Measurements from ENCODE around the gene PRKAR1A. TPM values are rescaled to one million over a fixed set of nuclear protein-coding genes. Genes with fewer than 3 reads are reported as not detected.

Gene PRKAR1A
- total RNA-seq, 2 donors from 2014 or later: 296 to 409 TPM

- no peak overlapping the region for H3K4me3 ChIP-seq
- no peaks in the 10 kb centered on the region for H3K4me1 ChIP-seq (replicated peaks)
- H3K9me3 ChIP-seq: no peaks in the 10 kb centered on the region
- no peaks in the 10 kb centered on the region for H3K36me3 ChIP-seq
- no peak for DNase-seq (ENCODE audit: low spot score)
- TF ChIP-seq CTCF (IDR thresholded peaks at IDR 0.05) (no peak), POLR2A (IDR thresholded peaks at IDR 0.05) (no peak), POLR2AphosphoS5 (IDR thresholded peaks at IDR 0.05) (no peak)
- intact Hi-C loops (cut with DNase I): no loop called here
- no peaks in the 10 kb centered on the region for H3K27me3 ChIP-seq (replicated peaks; ENCODE audit: insufficient read depth)
- WGBS: 96% methylated on average over 1 of the region's 1 CpG
- no peak overlapping the region for H3K27ac ChIP-seq
These were observed 41.3 kb upstream of the PRKAR1A start for GRCh38 chr17:68470961-68471360.

GRCh38 chr17:68480885-68481284, 31.3 kb upstream of the PRKAR1A start:
- H3K27me3 ChIP-seq (replicated peaks; ENCODE audit: insufficient read depth): no peaks in the 10 kb centered on the region
- no peak for TF ChIP-seq POLR2AphosphoS5 (IDR thresholded peaks at IDR 0.05)
- no peak for TF ChIP-seq CTCF (IDR thresholded peaks at IDR 0.05)
- no peak for TF ChIP-seq POLR2A (IDR thresholded peaks at IDR 0.05)
- 90% methylated on average over 4 of the region's 4 CpGs for WGBS
- H3K36me3 ChIP-seq: no peaks in the 10 kb centered on the region
- DNase-seq (ENCODE audit: low spot score): no peak
- H3K9me3 ChIP-seq: no peaks in the 10 kb centered on the region
- H3K4me3 ChIP-seq: no peak overlapping the region
- H3K27ac ChIP-seq: no peak overlapping the region
- no peaks in the 10 kb centered on the region for H3K4me1 ChIP-seq (replicated peaks)
- intact Hi-C loops (cut with DNase I): no loop called here

GRCh38 chr17:68482576-68483041, 29.6 kb upstream of the PRKAR1A start:
- no peaks in the 10 kb centered on the region for H3K27me3 ChIP-seq (replicated peaks; ENCODE audit: insufficient read depth)
- H3K27ac ChIP-seq: no peak overlapping the region
- 24% methylated on average over 4 of the region's 4 CpGs for WGBS
- no peak overlapping the region for H3K4me3 ChIP-seq
- no peaks in the 10 kb centered on the region for H3K9me3 ChIP-seq
- intact Hi-C loops (cut with DNase I): no loop called here
- no peaks in the 10 kb centered on the region for H3K4me1 ChIP-seq (replicated peaks)
- no peak for DNase-seq (ENCODE audit: low spot score)
- TF ChIP-seq CTCF (IDR thresholded peaks at IDR 0.05) (no peak), POLR2A (IDR thresholded peaks at IDR 0.05) (no peak)
- H3K36me3 ChIP-seq: no peaks in the 10 kb centered on the region

DNA sequence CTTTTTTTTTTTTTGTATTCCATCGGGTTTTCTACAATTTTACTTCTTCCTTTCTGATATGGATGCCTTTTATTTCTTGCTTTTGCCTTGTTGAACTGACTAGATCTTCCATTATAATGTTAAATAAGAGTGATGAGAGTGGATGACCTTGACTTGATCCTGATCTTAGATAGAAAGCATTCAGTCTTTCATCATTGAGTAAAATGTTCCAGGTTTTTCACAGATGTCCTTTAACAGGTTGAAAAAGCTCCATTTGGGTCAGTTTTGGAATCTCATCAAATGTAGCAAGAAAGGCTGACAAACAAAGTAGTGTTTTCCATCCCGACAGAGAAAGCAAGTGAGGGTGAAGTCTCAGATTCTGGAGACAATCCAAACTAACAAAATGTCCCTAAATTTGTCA, 27.8 kb upstream of the PRKAR1A start:
- H3K4me3 ChIP-seq: no peak overlapping the region
- no peak for TF ChIP-seq CTCF (IDR thresholded peaks at IDR 0.05)
- TF ChIP-seq POLR2A (IDR thresholded peaks at IDR 0.05): no peak
- no peak for TF ChIP-seq POLR2AphosphoS5 (IDR thresholded peaks at IDR 0.05)
- no peak for DNase-seq (ENCODE audit: low spot score)
- intact Hi-C loops (cut with DNase I): no loop called here
- 42% methylated on average over 2 of the region's 2 CpGs for WGBS
- H3K9me3 ChIP-seq: no peaks in the 10 kb centered on the region
- no peak overlapping the region for H3K27ac ChIP-seq
- no peaks in the 10 kb centered on the region for H3K36me3 ChIP-seq
- no peaks in the 10 kb centered on the region for H3K27me3 ChIP-seq (replicated peaks; ENCODE audit: insufficient read depth)
- no peaks in the 10 kb centered on the region for H3K4me1 ChIP-seq (replicated peaks)

DNA sequence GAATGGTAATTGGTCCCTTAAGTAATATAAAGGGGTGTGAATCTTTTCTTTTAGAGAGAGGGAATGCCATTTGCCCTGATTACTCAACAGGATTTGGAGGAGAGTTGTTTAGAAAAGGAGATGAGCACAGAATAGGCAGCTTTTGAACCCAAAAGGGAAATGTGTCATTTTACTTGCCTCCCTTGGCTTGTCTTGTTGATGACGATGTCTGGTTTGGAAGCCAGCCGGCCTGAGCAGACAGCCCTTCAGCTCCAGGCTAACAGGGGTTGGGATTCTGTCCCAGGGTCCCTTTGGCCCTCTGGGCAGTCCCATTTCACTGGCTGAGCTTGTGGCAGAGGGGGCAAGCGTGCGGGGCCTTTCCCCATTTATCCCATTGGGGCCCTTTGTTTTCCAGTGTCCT, 22.3 kb upstream of the PRKAR1A start:
- Histone ChIP-seq H3K4me3 (no peak overlapping the region), H3K9me3 (no peaks in the 10 kb centered on the region), H3K4me1 (replicated peaks) (no peaks in the 10 kb centered on the region), H3K27ac (no peak overlapping the region), H3K27me3 (replicated peaks; ENCODE audit: insufficient read depth) (no peaks in the 10 kb centered on the region), H3K36me3 (no peaks in the 10 kb centered on the region)
- DNase-seq (ENCODE audit: low spot score): no peak
- 65% methylated on average over 4 of the region's 4 CpGs for WGBS
- no peak for TF ChIP-seq POLR2A (IDR thresholded peaks at IDR 0.05)
- TF ChIP-seq POLR2AphosphoS5 (IDR thresholded peaks at IDR 0.05): no peak
- TF ChIP-seq CTCF (IDR thresholded peaks at IDR 0.05): no peak
- intact Hi-C loops (cut with DNase I): no loop called here

All from prostate gland (tissue), 2 donors.